Endometrial microvascular endothelial cells (primary cell): ENCODE results near the gene ARHGEF37. TPM values are rescaled to one million over a fixed set of nuclear protein-coding genes. Genes with fewer than 3 reads are reported as not detected.
"Not testable (repeated sequence)": the region's sequence is repeated elsewhere in the genome, so short reads cannot be mapped to it uniquely, and the experiment has no call there.

Experiments
- in situ Hi-C: cut with HindIII; loops from 2 replicates; pipeline ENCODE4 v1.10.0; 2017; ENCODE audit warnings: low sequenced_read_pairs, low pct_unique_long_range_greater_than_20kb; ENCODE audit errors: inconsistent ontology term
- total RNA-seq: library from RNA; depleted of rRNA; stranded (reverse); fragments of >200 nt; gene quantifications from one replicate; pipeline ENCODE4 v1.2.3, GENCODE V29; 2015; ENCODE audit errors: inconsistent ontology term

ARHGEF37 gene
- total RNA-seq, 1 donor from 2014 or later = 1.5 TPM

DNA sequence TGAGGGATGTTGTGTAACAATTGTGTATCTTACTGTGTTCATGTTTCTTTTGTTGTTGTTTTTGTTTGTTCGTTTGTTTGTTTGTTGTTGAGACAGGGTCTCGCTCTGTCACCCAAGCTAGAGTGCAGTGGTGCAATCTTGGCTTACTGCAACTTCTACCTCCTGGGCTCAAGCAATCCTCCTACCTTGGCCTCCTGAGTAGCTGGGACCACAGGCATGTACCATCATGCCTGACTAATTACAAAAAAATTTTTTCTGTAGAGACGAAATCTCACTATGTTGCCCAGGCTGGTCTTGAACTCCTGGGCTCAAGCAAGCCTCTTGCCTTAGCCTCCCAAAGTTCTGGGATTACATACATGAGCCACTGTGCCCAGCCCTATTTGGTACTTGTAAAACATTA, 13.8 kb downstream of the ARHGEF37 start:
- in situ Hi-C loops = not testable (repeated sequence)

DNA sequence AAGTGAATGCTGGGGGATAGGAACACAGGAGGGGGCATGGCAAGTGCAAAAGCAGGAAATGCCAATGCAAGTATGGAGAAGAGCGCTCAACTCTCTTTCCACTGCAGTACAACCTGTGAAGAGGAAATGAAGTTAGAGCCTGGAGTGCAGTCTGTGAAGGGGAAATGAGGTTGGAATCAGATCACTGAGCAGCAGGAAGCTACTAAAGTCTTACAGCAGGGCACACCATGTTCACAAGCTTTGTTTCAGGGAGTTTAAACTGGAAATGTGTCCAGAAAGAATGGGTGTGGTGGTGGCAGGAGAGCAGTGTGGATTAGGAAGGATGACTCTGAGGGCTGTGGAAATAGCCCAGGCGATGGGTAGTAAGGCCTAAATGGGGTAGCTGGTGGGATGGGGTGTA, 15.4 kb downstream of the ARHGEF37 start:
- in situ Hi-C loops = no loop called here

DNA sequence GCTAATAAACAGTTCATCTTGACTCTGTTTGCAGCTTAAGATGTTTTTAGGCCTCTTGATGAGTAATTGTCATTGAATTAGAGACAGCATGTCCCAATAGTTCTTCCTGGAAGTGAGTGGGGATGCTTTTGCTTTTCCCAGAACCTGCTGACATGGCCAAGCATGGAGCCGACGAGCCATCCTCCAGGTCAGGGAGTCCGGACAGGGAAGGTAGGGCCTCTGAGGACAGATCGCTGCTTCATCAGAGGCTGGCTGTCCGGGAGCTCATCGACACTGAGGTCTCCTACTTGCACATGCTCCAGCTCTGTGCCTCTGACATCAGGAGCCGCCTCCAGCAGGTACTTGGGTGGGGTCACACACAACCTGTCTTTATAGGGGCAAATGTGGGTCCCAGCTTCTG, 16.3 kb downstream of the ARHGEF37 start:
- in situ Hi-C loops = no loop called here

DNA sequence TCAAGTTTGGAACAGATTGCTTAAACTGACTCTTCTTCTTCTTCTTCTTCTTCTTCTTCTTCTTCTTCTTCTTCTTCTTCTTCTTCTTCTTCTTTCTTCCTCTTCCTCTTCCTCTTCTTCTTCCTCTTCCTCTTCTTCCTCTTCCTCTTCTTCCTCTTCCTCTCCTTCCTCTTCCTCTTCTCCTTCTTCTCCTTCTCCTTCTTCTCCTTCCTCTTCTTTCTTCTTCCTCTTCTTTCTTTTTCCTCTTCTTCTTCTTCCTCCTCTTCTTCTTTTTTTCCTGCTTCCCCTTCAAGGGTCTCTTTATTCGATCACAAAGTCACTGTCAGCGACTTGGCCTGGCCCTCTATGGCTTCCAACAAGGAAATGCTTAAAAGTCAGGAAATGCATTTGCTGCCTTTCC, 16.9 kb downstream of the ARHGEF37 start:
- in situ Hi-C loops = not testable (repeated sequence)

DNA sequence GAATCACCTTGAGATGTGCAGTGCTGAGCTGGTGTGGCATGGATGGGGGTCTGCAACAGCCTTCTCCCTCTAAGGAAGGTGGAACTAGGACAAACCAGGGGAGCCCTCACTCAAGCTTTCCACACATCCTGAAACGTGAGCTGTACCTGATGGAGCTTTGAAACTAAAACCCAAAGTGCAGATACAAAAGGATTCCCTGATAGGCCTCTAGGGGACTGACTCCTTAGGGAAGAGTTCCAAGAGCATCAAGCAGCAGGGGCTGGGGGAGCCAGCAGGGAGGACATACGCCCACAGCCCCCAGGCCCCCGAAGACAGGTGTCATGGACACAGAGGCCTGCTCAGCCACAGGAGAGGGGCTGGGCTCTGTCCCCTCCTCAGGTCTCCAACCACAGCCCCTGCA, 17.7 kb downstream of the ARHGEF37 start:
- in situ Hi-C loops = no loop called here

DNA sequence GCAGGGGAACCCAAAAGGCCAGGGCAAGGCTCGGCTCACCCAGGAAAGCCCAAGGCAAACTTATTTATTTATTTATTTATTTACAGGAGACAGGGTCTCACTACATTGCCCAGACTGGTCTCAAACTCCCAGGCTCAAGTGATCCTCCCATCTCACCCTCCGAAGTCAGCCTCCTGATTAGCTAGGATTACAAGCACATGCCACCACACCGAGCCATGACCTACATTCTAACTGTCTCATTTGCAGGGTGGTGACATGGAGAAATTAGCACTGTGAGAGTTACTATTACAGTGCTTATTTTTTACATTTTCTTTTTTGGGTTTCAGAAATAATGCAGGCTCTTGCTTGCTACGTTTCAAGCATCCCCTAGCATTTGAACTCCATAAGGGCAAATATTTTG, 18.1 kb downstream of the ARHGEF37 start:
- in situ Hi-C loops = no loop called here

DNA sequence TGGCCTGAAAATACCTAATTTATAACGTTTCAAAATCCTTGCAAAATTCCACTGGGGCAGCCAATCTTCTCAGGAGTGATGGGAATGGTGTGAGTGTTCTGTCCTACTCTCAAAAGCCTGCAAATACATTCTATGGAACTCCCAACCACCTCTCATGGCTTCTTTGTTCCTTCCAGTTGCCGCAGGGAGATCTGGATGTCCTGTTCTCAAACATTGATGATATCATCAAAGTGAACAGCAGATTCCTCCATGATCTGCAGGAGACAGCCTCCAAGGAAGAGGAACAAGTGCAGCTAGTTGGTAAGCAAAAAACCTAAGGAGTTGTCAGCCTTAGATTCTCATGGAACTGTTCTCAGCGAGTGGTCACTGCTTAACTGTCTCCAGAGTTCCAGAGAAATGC, 19.6 kb downstream of the ARHGEF37 start:
- in situ Hi-C loops = no loop called here

DNA sequence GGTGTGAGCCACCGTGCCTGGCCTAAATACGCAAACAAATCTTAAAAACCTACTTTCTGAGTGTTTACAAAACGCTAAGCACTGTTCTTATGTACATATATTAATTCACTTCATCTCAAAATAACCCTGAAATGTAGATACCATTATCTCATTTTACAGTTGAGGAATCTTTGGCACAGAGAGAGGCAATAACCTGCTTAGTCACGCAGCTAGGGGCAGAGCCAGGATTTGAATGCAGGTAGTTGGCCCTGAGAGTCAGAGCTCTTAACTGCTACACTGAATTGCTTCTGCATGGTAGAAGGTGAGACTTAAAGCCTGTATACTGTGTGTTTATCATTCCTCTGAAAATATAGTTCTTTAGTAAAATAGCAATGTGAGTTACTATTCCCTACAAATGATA, 21.9 kb downstream of the ARHGEF37 start:
- in situ Hi-C loops = no loop called here

DNA sequence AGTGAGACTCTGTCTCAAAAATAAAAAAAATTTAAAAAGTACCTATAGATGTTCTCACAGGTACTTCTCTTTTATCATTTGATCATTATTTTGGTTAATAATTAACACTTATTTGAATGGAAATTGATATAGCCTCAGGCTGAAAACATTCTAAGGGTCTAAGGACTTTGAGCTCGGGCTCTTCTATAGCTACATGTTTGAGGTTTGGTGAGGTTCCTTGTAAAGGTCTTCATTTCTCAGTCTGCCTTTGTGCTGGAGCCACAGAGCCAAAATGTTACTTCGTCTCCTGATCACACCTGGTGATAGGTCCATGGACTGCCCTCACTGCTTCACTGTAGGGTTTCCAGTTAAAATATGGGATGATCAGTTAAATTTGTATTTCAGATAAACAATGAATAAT, 22.6 kb downstream of the ARHGEF37 start:
- in situ Hi-C loops = no loop called here

DNA sequence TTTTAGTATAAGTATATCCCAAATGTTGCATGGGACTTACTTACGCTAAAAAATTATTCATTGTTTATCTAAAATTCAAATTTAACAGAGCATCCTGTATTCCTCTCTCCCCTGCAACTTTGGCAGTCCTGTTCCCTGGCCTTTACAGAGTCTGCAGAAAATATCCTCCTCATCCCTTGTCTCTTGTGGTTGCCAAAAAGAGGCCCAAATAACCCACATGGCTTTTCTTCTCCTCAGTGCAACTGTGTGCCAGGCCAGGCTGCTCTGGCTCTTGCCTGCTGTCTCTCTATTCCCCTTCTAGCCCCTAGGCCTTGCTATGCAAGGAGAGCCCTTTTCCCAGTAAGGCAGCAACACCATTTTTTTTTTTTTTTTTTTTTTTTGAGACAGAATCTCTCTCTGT, 23.0 kb downstream of the ARHGEF37 start:
- in situ Hi-C loops = no loop called here

DNA sequence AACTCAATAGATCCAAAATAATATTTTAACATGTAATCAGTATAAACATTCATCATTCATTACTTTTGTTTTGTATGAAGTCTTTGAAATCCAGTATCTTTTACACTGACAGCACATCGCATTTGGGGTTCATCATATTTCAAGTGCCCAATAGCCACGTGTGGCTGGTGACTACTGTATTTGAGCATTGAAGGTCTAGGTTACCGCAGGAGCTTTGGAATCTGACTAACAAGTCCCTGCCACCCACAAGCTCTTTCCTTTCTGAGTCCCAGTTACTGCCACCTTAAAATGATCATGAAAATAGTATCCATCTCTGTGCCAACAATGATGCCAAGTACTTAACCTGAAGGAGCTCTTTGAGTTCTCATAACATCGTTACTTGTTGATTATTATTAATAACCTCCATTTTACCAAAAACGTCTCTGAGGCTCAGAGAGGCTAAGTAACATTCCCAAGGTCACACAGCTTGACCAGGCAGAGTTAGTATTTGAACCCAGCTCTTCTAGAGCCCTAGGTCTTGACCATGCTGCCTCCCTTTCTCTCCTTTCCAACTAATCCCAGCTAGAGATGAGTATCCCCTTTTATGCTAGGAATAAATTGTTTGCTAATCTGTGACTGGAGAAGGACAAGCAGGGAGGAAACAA, 24.2 kb downstream of the ARHGEF37 start:
- in situ Hi-C loops = no loop called here

DNA sequence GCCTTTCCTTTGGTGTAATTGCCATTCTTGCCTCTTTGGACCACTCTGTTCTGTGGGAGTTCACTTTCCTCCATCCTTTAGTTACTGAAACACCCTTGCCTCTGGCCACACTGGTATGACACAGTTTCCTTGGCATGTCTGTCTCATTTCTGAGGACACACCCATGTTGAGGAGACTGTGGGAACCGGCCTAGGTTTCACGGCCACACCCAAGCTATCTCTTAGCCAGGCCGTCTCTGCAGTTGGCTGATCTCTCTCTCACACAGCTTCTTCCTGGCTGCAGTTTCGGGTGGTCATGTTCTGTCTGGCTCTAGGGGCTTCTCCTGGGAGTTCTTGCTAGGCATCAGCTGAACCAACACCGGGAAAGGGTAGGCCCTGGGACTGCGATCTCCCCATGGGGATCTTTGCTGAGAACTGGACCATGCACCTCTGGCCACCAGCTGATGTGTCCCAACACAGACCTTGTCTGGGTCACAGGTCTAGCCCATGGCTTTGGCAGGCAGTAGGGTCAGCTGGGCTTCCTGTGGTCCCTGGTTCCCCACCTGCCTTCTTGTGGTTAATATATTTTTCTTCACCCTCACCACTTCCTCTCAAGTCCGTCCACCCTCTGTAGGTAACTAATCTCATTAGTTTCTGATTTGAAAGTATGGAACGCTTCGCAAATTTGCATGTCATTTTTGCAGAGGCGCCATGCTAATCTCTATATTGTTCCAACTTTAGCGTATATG, 24.9 kb downstream of the ARHGEF37 start:
- in situ Hi-C loops = no loop called here

DNA sequence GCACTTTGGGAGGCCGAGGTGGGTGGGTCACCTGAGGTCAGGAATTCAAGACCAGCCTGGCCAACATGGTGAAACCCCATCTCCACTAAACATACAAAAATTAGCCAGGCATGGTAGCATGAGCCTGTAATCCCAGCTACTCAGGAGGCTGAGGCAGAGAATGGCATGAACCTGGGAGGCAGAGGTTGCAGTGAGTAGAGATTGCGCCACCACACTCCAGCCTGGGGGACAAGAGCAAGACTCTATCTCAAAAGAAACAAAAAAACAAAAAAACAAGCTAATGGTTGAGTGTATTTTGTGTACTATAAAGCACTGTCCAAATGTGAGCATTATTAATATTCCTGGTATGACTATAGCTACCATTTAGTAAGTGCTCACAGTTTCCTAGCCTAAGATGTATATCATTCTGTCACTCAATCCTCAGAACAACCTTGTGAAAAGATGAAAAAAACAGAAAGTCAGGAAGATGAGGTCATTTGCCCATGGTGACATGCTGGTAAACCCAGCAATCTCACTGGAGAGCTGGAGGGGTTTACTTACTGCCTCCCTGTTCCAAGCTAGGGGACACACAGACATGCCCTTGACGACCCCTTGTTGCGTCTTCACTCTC, 27.7 kb downstream of the ARHGEF37 start:
- in situ Hi-C loops = no loop called here

DNA sequence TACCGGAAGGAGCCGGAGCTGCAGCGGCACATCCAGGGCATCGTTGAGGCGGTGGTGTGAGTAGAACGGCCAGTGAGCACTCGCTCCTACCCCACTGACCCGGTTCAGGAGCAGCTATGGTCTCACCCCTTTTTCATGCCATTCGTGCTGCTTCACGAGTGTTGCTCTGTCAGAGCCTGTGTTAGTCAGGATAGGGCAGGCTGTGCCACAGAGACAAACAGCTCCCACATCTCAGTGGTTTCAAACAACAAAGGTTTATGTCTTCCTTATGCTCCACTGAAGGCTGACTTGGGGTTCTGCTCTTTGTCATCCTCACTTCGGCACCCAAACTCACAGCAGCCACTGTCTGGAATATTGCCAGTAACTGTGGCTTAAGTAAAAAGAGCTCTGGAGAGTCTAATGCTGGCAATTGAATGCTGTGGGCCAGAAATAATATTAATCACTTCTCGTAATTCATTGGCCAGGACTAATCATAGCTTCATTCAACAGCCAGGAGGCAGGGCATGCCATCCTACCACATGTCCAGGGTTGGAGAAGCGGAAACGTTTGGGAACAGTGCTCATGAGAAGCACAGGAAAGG, 28.4 kb downstream of the ARHGEF37 start:
- in situ Hi-C loops = no loop called here

DNA sequence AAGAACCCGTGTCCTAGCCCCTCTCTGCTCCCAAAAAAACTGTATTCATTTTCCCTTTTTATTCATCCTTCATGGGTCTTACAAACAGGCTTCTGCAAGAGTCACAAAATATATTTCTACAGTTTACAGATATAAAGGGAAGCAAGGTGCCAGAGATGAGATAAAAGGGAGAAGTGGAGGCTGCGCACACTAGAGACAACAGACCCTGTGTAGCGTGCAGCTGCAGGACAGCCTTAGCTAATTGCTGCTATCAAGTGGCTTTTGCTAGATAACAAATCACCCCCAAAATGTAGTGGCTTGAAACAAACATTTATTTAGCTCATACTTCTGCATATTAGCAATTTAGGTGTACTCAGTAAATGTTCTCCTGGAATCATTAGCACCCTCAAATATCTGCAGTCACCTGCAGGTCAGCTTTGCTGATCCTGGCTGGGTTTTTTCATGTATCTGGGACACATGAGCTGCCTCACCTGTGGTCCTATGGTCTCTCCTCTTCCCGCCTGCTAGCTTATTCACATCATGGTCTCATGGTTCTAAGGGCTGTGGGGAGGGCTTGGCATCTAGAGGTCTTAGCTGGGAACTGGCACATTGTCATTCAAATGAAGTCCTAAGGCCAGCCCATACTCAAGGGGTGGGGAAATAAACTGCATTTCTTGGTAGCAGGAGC, 29.4 kb downstream of the ARHGEF37 start:
- in situ Hi-C loops = no loop called here

DNA sequence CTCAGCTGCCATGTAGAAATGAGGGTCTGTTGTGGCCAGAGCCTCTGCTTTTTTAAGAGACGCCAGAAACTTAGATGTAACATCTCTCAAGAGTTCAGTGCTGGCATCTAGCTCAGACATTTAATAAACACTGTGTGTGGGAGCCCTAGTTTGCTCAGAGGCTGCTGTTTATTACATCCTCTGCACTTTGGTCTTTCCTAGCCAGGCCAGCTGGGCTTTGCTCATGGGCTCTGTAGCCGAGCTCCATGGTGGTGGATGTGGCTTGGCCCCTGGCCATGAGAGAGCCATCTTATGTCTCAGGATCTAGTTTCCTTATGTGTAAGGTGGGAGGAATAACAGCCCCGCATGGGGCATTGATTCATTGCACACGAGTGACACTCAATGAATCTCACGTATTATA, 30.0 kb downstream of the ARHGEF37 start:
- in situ Hi-C loops = no loop called here

DNA sequence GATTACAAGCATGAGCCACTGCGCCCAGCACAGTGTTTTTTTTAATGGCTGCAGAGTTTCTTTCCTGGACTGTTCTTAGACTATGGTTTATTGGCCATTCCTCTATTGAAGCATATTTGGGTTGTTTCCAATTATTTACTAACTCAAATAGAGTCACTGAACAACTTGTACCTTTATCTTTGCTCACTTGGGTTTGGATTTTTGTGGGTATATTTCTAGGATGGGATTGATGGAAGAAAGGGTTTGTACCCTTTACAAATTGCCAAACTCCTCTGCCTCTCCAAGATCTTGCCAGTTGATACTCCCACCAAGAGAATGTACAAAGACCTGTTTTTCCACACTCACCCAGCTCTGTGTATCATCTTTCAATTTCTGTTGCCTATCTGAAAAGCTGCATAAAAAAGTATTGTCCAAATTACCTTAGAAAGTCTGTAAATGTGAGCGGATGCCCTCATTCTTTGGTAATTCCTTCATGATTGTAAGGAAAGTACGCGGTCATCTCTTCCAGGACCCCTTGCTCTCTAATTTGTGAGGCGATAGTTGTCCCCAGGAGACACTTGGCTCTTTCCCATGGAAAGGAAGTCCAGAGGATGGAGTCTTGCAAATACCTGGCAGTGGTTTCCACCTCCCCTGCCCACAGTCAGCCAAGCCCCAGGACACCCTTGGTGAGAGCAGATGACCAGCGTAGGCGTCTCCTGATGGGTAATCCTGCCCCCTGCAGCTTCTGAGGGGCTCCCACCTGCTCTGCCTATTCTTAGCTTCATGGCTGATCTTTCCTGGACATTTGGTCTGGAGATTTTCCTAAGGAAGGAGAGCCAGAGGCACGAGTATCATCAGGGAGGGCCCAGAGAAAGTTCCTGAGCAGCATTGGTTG, 33.0 kb downstream of the ARHGEF37 start:
- in situ Hi-C loops = no loop called here

DNA sequence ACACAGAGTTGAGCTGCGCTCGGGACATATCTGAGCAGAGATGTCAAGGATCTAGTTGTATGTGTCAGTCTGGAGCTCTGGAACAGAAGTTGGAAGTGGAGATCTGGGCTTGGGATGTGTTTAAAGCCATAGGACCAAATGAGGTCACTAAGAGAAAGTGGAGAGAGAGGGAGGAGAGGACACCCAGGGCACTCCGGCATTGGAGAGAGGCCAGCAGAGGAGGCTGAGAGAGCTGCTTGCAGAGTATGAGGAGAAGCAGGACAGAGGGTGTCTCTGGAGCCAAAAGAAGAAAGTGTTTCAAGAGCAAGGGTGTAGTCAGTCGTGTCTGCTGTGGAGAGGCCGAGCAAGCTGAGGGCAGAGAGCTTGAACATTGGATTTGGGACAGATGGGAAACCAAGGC, 34.7 kb downstream of the ARHGEF37 start:
- in situ Hi-C loops = no loop called here
